Panc1 (cell line): ENCODE data around the gene COMMD1.
"Not testable (repeated sequence)": the region's sequence is repeated elsewhere in the genome, so short reads cannot be mapped to it uniquely, and the experiment has no call there.

Experiments
- POLR2AphosphoS5 ChIP-seq: IDR thresholded peaks from 2 replicates; pipeline ENCODE4 v1.6.1; 2012; ENCODE audit warnings: mild to moderate bottlenecking, low read depth, low read length, moderate library complexity
- SIN3A ChIP-seq: IDR thresholded peaks from 2 replicates; pipeline ENCODE4 v1.6.1; 2012; ENCODE audit warnings: low read depth, mild to moderate bottlenecking, low read length, moderate library complexity, borderline replicate concordance; ENCODE audit not compliant: insufficient read depth
- TF ChIP-seq, protein P1 (sequence below): fragments of 450-650 bp; IDR thresholded peaks from 2 replicates; pipeline ENCODE4 v1.5.1; 2017; ENCODE audit warnings: mild to moderate bottlenecking
- TF ChIP-seq, protein P2 (sequence below), 2 experiments: IDR thresholded peaks; 2 replicates each; pipeline ENCODE4 v1.6.1; 2011 to 2012; ENCODE audit warnings: low read depth in 2 of 2, control low read depth in 1 of 2, low read length in 1 of 2, mild to moderate bottlenecking in 1 of 2, moderate library complexity in 1 of 2; ENCODE audit not compliant: insufficient read depth in 1 of 2

DNA sequence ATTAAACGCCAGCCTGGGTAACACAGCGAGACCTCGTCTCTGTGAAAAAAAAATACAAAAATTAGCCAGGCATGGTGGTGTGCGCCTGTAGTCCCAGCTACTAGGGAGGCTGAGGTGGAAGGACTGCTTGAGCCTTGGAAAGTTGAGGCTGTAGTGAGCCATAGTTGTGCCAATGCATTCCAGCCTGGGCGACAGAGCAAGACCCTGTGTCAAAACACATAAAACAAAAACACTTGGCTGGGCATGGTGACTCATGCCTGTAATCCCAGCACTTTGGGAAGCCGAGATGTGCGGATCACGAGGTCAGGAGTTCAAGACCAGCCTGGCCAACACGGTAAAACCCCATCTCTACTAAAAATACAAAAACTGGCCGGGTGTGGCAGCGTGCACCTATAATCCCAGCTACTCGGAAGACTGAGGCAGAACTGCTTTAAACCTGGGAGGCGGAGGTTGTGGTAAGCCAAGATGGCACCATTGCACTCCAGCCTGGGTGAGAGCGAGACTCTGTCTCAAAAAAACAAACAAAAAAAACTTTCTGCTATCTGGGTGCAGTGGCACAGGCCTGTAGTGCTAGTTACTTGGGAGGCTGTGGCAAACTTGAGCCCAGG, 38.9 kb upstream of the COMMD1 start:
- not testable (repeated sequence) for TF ChIP-seq POLR2AphosphoS5, SIN3A
- TF ChIP-seq, protein P1, sequence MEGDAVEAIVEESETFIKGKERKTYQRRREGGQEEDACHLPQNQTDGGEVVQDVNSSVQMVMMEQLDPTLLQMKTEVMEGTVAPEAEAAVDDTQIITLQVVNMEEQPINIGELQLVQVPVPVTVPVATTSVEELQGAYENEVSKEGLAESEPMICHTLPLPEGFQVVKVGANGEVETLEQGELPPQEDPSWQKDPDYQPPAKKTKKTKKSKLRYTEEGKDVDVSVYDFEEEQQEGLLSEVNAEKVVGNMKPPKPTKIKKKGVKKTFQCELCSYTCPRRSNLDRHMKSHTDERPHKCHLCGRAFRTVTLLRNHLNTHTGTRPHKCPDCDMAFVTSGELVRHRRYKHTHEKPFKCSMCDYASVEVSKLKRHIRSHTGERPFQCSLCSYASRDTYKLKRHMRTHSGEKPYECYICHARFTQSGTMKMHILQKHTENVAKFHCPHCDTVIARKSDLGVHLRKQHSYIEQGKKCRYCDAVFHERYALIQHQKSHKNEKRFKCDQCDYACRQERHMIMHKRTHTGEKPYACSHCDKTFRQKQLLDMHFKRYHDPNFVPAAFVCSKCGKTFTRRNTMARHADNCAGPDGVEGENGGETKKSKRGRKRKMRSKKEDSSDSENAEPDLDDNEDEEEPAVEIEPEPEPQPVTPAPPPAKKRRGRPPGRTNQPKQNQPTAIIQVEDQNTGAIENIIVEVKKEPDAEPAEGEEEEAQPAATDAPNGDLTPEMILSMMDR, result not testable (repeated sequence)
- TF ChIP-seq, protein P2, sequence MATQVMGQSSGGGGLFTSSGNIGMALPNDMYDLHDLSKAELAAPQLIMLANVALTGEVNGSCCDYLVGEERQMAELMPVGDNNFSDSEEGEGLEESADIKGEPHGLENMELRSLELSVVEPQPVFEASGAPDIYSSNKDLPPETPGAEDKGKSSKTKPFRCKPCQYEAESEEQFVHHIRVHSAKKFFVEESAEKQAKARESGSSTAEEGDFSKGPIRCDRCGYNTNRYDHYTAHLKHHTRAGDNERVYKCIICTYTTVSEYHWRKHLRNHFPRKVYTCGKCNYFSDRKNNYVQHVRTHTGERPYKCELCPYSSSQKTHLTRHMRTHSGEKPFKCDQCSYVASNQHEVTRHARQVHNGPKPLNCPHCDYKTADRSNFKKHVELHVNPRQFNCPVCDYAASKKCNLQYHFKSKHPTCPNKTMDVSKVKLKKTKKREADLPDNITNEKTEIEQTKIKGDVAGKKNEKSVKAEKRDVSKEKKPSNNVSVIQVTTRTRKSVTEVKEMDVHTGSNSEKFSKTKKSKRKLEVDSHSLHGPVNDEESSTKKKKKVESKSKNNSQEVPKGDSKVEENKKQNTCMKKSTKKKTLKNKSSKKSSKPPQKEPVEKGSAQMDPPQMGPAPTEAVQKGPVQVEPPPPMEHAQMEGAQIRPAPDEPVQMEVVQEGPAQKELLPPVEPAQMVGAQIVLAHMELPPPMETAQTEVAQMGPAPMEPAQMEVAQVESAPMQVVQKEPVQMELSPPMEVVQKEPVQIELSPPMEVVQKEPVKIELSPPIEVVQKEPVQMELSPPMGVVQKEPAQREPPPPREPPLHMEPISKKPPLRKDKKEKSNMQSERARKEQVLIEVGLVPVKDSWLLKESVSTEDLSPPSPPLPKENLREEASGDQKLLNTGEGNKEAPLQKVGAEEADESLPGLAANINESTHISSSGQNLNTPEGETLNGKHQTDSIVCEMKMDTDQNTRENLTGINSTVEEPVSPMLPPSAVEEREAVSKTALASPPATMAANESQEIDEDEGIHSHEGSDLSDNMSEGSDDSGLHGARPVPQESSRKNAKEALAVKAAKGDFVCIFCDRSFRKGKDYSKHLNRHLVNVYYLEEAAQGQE (IDR thresholded peaks at IDR 0.05; ENCODE audit: insufficient read depth in 1 of 2, low read depth in 2 of 2, low read length in 1 of 2), result not testable (repeated sequence)
